ENCODE data around the gene EIPR1.

The EIPR1 gene

DNA sequence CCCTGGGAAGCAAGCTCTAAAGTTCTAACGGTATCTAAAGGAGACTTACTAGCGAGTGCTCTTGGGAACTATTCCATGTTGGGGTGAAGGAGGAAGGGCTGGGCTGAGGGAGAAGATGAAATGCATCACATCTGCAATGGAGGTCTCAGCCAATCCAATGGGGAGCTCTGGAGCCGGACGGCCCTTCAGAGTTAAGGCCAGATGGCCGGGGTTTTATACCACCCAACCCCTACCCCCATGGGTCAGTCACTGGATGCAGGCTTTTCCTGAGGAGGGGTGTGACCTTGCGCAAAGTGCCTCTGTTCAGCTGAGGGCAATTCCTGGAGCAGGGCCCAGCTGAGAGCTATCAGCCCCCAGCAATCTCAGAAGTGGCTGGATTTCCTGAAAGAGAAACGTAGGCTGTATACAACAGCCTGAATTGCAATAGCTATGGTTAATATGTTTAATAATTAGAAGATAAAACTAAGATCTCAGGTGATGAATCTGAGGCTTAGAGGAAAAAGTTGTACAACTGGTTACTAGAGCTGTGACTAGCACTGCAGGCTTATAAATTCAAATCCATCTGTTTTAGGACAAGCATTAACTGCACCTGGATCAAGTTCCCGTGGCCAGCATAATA is 21.6 kb downstream of the EIPR1 start:
- no peak for DNase-seq

DNA sequence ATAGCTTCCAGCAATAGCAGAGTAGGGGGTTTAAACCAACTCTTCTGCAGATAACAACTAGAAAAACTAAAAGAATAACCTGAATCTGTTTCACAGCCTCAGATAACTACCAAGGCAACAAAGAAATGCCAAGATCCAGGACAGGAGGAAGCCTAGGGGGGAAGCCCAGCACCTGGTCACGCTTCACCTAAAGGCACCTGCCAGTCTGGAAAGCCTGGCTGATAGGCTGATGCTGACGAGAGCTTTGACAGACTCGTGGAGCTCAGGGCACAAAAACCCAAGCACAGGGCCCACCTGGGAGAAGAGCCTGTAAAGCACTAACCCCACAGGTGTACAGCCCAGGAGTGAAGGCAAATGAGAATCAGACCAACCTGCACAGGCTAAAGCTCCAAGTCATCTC is 22.6 kb downstream of the EIPR1 start:
- no peak for DNase-seq

DNA sequence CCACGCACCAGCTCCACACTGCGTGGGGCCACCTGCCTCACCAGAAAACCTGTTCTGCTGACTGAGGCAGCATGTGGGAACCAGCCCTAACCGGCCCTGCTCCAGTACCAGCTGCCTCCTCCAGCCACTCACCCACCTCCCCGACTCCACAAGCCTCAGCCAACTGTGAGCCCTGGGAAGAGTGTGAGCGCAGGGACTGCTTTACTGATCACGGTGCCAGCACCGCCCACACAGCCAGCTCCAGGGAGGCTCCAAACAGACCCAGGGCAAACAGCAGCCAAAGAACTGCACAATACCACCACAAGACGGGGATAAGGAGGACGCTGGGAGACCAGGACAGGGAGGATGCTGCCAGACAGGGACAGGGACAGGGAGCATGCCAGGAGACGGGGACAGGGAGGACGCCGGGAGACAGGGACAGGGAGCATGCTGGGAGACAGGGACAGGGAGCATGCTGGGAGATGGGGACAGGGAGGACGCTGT is 28.4 kb downstream of the EIPR1 start:
- no peak for DNase-seq

DNA sequence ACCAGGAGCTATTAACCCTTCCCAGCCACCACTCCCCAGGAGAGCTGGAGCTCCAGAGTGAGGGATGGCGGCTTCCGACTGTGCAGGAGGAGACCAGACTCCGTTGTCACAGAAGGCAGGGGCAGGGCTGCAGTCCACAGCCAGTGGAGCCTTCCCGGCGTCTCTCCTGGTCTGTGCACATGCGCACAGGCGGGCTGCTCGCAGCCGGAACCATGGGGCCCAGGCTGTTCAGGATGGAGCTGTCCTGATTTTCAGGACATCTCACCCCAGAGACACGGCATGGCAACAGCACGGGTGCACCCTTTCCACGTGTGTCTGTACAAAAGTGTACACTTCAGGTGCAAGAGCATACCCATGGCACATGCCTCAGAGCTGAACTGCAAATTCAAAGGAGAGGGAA is 28.9 kb downstream of the EIPR1 start:
- no peak for DNase-seq

DNA sequence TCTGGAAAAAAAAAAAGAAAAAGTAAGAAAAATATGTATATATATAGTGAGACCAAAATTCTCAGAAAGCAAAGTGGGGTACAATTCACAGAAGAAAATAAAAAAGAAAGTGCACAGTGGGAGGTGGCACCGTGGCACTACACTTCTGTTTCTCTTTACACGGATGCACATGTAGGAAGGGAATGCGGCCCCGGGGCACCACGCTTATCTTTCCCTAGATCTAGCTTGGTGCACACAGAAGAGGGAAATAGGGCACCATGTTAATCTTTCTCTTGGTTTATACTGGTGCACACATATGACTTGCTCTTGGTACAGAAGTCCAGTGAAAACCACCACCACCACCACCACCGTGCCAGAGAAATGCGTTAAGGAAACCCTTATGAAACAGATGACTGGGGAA is 32.0 kb downstream of the EIPR1 start:
- no peak for DNase-seq

DNA sequence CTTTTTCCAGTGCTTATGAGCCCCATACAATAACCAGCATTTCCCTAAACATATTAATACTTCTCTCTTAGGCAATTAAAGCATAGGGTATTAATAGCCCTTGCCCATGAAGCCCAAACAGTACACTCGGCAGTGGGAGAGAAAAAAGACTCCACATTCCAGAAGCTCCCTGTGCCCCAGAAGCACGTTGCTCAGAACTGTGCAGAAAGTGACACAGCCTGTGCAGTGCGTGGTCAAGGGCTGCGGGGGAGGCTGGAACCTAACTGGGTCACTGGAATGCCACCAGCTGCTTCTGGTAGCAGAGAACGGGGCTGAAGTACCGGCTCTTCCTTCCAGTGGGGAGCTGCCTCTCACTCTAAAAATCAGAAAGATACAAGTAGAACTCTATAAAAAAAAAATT is 32.7 kb downstream of the EIPR1 start:
- no peak for DNase-seq

DNA sequence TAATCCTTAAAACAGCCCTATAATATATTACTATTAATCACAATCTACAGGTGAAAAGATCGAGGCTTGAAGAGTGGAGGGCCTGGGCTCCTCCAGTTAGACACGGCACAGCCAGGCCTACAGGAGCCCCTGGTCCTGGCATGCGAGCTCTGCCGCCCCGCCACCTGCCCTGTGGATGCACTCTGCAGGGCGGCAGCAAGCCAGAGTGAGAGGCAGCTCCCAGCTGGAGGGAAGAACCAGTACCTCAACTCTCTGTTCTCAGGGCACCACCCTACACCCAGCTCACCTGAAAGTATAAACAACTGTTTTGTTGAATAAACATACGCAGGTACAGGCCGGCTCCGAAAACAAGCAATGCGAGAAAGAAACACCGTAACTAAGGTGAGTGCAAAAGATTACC is 34.6 kb downstream of the EIPR1 start:
- no peak for DNase-seq

DNA sequence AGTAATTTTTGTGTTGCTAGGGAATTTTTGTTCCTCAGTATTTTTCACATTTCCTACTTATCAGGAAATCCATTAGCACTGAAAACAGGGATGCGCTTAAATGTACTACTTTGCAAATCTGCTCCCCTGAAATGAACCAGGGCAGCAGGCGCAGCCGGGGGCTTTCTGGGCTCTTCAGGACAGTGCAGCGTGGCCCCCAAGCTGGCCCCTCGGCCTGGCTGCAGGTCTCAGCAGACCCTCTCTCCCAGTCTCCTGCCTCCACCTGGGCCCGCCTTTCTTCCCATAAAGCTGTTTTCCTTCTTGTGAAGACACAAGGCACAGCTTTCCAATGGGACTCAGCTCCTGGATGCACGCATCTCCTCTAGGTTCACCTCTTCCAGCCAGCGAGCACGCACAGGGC is 35.3 kb downstream of the EIPR1 start:
- DNase-seq = no peak

DNA sequence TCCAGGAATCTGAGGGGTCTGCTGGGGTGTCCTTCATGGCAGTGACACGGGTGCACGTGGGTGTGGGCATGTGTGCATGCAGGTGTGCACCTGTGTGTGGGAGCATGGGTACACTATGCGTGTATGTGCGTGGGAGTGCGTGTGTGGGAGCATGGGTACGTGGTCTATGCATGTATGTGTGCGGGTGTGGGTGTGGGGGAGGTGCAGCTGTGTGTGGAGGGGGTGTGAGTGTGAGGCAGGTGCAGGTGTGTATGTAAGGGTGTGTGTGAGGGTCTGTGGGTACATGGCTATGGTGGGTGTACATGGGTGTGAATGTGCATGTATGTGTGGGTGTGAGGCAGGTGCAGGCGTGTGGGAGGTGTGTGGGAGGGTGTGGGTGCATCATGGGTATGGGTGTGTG is 36.3 kb downstream of the EIPR1 start:
- no peak for DNase-seq

DNA sequence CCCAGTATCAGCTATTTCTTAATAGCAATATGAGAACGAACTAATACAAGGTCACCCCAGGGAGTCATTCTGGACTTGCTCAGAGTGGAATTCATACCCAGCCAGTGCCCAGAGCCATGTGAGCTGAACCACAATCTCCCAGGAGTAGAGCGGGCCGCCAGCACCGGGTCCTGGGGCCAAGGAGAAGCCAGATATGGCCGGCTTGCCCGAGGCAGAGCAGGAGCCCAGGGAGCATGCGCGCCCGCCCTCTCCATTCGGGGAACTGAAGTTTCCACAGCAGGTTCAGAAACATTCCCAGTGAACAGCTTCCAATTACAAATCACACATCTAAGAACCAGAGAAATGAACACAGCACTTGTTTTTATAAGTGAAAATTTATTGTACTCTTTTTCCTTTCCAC is 37.5 kb downstream of the EIPR1 start:
- no peak for DNase-seq

DNA sequence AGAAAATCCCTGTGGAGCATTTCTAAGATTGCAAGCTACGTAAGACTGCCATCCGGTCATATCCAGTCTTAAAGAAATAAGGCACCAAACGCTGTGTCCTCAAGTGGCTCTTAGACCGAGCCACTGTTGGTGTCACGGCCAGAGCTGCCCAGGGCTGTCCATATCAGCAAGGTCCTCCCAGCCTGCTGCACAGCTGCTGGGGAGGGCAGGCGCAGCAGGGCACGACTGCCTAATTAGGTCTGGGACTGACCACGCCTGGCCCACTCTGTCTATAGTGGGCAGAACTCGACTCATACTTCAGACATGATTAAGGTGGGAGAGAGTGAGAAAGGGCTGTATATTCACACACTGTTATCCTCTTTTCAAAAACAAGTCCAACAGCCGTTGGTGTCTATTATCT is 39.3 kb downstream of the EIPR1 start:
- no peak for DNase-seq

DNA sequence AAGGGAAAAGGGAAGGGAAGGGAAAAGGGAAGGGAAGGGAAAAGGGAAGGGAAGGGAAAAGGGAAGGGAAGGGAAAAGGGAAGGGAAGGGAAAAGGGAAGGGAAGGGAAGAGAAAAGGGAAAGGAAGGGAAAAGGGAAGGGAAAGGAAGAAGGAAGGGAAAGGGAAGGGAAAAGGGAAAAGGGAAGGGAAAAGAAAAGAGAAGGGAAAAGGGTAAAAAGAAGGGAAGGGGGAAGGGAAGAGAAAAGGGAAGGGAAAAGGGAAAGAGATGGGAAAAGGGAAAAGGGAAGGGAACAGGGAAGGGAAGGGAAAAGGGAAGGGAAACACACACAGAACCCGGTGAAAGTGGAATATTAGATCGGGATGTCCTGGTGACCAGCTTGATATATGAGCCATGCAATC is 40.8 kb downstream of the EIPR1 start:
- no peak for DNase-seq

DNA sequence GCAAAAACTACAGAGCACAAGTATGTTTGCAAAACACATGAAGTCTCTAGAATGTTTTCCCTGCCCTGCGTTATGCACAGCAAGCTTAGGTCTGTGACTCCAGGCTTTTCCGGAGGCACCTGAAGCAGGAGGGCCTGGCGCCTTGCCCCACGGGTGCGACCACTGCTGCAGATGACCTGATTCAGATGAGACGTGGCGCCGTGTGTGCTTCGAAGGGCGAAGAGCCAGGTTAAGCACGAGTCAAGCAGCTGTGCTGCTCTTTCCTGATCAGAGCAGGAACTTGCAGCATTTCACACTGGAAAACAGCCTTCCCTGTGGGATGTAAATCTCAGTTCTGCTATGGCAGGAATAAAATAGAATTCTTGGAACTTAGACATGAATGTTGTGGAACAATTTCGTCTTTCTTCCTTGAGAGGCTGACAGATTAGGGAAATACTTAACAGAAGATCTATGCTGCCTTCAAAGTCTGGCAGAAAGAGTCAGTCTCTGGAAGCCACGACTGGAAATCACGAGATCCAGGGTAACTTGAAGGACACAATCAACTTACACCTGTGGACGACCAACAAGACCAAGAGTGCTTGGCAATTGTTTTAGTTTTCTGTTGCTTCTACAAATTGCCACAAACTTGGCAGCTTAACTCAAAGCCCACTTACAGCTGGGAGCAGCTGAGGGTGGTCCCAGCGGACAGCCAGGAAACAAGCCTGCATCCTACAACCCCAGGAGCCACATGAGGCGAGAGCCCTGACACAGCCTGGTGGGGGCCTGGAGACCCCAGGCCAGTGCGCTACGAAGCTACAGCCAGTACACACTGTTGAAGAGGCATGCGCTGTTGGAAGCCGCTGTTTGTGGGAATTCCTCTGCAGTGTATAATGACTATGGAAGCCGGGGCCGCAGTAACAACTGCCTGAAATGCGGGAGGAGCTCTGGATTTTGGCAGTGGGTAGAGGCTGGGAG is 42.9 kb downstream of the EIPR1 start:
- no peak for DNase-seq

DNA sequence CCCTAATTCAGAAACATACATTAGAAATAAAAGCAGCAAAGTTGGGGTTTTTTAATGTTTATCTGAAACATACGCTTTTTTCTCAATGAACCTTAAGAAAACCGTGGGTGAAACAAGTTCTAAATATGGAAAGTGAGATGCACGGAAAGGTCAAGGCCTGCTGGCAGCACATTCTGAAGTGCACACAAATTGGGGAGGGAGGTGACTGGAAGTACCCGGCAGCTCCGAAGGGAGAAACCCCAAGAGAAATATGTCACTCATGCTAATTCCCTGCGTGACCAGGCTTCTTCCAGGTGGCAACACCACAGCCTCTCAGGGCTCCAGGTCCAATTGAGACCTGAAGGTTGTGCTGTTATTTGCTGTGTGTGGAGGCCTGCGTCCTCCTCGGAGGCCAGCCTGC is 45.5 kb downstream of the EIPR1 start:
- DNase-seq = no peak

DNA sequence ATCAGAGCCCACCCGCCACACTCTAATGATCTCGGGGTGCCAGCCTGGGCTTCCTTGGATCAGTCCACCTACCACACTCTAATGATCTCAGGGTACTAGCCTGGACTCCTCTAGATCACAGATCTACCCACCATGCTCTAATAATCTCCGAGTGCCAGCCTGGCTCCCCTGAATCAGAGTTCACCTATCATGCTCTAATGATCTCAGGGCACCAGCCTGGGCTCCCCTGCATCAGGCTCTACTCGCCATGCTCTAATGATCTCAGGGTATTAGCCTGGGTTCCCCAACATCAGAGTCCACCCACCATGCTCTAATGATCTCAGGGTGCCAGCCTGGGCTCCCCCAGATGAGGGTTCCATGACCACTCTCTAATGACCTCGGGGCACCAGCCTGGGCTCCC is 48.1 kb downstream of the EIPR1 start:
- no peak for DNase-seq

DNA sequence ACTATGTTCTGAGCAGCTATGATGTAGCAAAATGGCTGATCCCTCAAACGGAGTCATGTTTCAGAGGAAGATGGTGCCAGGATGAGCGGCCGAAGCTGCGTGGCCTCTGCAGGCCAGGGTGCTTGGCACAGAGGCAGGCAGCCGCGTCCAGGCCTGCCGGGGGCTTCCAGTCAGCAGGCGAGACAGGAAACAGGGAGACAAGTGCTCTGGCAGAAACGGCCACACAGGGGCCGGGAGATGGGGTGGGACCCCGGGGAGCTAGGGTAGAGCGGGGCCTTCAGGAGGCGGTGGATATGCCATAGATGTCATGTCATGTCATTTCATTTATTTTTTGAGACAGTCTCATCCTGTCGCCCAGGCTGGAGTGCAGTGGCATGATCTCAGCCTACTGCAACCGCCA is 50.7 kb downstream of the EIPR1 start:
- no peak for DNase-seq

DNA sequence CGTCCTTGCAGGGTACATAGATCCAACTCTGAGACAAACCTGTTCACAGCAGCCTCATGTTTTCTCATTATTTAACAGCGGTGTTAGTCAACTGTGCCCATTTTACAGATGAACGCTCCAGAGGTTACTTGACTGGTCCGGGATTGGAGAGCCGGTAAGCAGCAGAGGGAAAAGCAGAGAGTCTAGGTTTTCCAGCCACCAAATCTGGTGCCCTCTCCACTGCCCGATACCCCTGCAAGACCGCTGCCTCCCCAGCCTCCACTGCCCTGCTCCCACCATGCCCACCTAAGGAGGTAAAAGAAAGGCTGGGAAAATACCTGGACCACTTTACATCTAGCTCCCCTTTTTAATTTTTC is 51.5 kb downstream of the EIPR1 start:
- DNase-seq = no peak

DNA sequence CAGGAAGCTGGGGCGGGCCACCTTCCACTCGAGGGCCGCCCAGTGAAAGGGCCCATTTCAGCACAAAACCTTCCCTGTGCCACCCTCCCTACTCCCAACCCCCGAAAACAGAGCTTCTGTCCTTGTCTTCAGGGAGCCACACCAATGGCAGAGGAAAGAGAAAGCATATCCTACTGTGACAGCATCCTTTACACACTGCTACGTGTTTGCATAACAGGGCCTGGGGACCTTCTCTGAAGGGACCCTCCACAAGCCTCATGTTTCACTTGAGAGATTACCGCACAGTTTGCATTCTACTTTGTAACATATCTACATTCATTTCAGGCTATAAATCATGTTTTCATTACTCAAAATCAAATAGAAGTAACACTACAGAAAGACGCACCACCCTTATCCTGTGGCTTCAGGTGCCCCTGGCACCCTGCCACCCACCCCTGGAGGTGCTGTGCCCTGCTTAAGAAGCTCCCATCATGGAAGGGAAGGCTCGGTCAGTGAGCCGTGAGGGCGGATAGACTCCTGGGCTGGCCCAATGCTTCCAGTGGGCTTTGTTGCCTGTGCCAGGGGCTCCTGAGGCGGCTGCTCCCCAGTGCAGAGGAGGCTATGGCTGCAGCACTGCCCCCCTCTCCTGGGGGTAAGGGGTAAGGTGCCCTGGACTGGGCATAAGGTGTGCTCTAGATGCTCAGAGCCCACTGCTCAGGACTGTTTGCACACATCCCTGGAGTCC is 52.0 kb downstream of the EIPR1 start:
- DNase-seq = no peak

DNA sequence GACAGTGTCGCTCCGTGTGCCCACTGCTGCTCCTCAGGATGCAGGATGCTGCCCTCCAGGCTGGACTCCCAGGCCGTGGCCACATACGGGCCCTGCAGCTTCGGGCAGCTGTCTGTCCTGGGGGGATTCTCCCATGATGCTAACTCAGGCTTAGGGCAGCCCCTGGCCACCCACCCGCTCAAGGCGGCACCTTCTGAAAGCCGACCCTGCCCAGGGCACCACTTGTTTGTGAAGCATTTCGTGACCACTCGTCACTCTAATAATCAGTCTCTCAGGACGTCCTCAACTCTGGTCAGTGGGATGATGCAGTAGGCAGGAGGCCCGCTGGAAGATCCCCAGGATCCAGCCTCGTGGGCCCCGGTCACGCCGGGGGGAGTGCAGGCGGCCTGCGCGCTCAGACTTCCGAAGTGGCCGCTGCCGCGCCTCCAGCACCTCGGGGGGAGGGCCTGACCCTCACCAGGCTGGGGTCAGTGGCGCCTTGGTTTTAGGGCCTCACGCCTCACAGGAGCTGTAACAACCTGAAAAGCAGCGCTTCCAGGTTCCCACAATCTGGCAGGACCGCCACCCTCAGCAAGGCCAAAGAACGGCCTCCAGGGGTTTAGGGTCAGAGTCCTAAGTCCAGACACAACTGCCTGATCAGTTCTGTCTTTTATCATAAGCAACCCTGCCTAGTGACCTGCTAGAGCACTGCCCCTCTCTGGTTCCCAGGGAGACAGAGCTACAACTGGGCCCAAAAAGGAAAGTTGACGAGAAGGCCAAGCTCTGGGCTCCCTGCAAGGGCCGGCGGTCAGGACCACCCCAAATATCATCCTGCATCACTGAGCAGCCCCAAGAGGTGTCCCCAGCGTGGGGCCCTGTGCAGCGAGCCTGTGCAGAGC is 53.0 kb downstream of the EIPR1 start:
- no peak for DNase-seq

DNA sequence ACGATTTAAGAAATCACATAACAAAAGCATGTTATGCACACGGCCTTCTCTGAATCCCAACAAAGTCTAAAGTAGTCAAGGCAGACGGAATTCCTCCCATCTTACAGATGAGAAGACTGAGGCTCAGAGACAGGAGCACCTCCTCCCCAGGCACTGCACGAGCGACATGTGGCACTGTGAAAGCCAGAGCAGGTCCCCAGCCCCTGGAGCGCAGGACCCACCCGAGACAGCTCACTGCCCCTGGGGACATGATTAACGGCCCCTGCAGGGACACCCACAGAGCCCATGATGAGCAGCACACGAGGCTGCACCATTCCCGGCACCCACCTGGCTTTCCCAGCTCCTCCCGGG is 53.6 kb downstream of the EIPR1 start:
- no peak for DNase-seq

DNA sequence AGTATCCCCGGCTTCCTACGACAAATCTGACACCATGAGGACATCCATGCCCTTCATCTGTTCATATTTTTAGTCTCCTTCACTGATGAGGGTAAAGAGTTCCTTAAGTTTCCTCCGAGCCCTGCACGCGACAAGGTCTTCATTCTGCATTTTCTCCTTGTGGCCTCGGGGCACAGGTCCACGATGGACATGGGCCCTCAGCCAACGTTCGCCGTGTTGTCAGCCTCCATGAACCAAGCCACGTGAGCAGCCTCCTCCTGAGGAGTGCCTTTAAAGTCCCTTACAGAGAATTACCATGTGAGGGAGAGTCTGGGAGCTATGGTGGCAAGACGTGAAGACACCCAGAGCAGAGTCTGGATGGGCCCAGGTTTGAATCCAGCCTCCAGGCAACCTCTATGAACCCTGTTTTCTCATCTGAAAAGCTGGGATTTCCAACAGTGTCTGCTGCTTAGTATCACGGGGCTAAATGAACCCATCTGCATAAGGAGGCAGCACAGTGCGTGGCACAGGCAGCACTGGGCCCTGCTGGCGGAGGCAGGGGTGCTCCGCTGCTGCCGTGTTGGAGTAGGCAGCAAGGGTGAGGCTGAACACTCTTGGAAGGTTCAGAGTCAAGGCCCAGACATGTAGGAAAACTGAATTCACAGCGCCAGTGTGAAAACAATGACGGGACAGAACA is 54.1 kb downstream of the EIPR1 start:
- no peak for DNase-seq

DNA sequence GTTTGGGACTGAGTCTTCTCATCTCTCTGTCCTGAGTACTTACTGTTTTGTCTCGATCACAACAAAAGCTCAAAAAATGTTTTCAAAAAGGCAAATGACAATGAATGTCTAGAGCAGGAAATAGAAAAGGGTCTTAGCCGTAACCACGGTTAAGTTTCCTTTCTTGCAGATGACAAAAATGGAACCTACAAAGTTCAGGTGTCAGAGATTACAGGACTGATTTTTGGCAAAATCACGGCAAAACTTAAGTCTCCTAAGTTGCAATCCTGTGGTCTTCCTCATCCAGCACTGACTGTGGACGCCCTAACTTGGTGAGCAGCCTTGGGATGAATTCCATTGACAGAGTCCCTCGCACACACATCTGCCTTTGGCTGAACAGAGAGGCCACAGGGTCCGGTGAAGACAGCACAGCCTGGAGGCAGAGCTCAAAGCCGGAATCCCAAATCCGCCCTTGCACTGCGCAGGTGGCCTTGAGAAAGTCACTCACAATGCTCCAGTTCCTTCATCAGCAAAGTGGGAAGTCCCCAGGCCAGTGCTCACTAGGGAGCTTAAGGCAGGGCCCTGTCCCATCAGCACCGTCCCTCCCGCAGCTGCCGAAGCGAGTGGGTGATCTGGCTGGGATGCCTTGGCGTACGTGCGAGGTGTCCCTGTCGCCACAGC is 55.2 kb downstream of the EIPR1 start:
- no peak for DNase-seq

Data from activated T-cell treated with anti-CD3 and anti-CD28 coated beads, Interleukin-2, amount 50 U/mL, for 48 hours (primary cell).